ENCODE data around the gene GPR15. TPM values are rescaled to one million over a fixed set of nuclear protein-coding genes. Genes with fewer than 3 reads are reported as not detected.

The GPR15 gene
- total RNA-seq, 5 donors from 2014 or later (not counting 1 experiment from before 2014, with no cell fraction given): 5.7 to 69.9 (median 24.7) TPM

- ATAC-seq (replicated peaks in 1 of 4): peak in 1 of 4 experiments; percentile 11
- H3K27ac ChIP-seq (ENCODE audit: low read length): peak overlapping the region; percentile 94
Observed at GRCh38 chr3:98567666-98568270, 36.0 kb downstream of the GPR15 start.

DNA sequence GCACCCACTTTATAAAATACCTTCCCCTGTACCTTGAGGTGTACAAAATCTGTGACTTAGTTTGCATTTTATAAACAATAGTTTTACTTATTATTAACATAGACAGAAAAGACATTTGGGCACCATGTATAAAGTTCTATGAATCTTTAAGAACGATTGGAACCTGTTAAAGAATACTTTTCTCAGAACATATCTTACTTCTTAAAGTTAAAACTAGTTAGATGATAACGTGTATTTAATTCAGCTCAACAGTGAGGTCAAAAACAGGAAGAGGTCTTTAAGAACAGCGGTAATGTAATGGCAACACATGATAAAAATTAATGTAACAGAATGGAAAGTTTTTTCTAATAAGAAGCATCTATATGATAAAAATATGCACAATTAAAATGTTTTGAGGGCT, 36.6 kb downstream of the GPR15 start:
- no peaks in the 10 kb centered on the region for H3K27me3 ChIP-seq (replicated peaks in 1 of 2; ENCODE audit: control insufficient read depth in 2 of 2, extremely low read depth in 1 of 2, insufficient read depth in 2 of 2, low read length in 1 of 2)
- WGBS (ENCODE audit: insufficient coverage): no CpG with 5 or more reads among the region's 3 CpGs
- CTCF ChIA-PET: no interaction called here
- Mint-ChIP-seq H3K36me3 (no peaks in the 10 kb centered on the region), H3K4me1 (peaks cover 48 to 73% (median 63%) of the 10 kb centered on the region in 3 donors), H3K27me3 (no peaks in the 10 kb centered on the region), H3K9me3 (no peaks in the 10 kb centered on the region), H3K27ac (peak overlapping the region; percentile 89 to 94), H3K4me3 (peak overlapping the region in 1 of 3 donors; percentile 4)
- H3K4me1 ChIP-seq (ENCODE audit: control insufficient read depth in 1 of 2, extremely low read depth in 1 of 2, insufficient read depth in 2 of 2, low read length in 2 of 2): peaks cover 15 to 26% of the 10 kb centered on the region in 2 experiments
- H3K4me3 ChIP-seq (ENCODE audit: control insufficient read depth in 1 of 2, extremely low read depth in 1 of 2, low read length in 1 of 2): no peak overlapping the region
- H3K36me3 ChIP-seq (ENCODE audit: control insufficient read depth in 2 of 2, extremely low read depth in 1 of 2, insufficient read depth in 1 of 2, low read length in 1 of 2): no peaks in the 10 kb centered on the region
- H3K27ac ChIP-seq (ENCODE audit: low read length): peak overlapping the region; percentile 94
- no peak for DNase-seq
- POLR2A ChIA-PET: no interaction called here
- ATAC-seq (replicated peaks in 1 of 4): no peak
- no peaks in the 10 kb centered on the region for H3K9me3 ChIP-seq

More at GRCh38 chr3:98567666-98568270, 36.0 kb downstream of the GPR15 start:
- CTCF ChIA-PET: no interaction called here
- peaks cover 50 to 73% (median 63%) of the 10 kb centered on the region in 3 donors for H3K4me1 Mint-ChIP-seq
- H3K4me1 ChIP-seq (ENCODE audit: control insufficient read depth in 1 of 2, extremely low read depth in 1 of 2, insufficient read depth in 2 of 2, low read length in 2 of 2): peaks cover 15 to 31% of the 10 kb centered on the region in 2 experiments
- POLR2A ChIA-PET: no interaction called here
- H3K36me3 ChIP-seq (ENCODE audit: control insufficient read depth in 2 of 2, extremely low read depth in 1 of 2, insufficient read depth in 1 of 2, low read length in 1 of 2): no peaks in the 10 kb centered on the region
- no peak overlapping the region for H3K4me3 Mint-ChIP-seq
- peak overlapping the region; percentile 89 to 94 for H3K27ac Mint-ChIP-seq
- H3K36me3 Mint-ChIP-seq: no peaks in the 10 kb centered on the region
- WGBS (ENCODE audit: insufficient coverage): no CpG with 5 or more reads among the region's 2 CpGs
- no peaks in the 10 kb centered on the region for H3K27me3 Mint-ChIP-seq
- H3K9me3 ChIP-seq: no peaks in the 10 kb centered on the region
- peak in 1 of 35 experiments; percentile 45 for DNase-seq
- no peak overlapping the region for H3K4me3 ChIP-seq (ENCODE audit: control insufficient read depth in 1 of 2, extremely low read depth in 1 of 2, low read length in 1 of 2)
- H3K9me3 Mint-ChIP-seq: no peaks in the 10 kb centered on the region
- no peaks in the 10 kb centered on the region for H3K27me3 ChIP-seq (replicated peaks in 1 of 2; ENCODE audit: control insufficient read depth in 2 of 2, extremely low read depth in 1 of 2, insufficient read depth in 2 of 2, low read length in 1 of 2)

DNA sequence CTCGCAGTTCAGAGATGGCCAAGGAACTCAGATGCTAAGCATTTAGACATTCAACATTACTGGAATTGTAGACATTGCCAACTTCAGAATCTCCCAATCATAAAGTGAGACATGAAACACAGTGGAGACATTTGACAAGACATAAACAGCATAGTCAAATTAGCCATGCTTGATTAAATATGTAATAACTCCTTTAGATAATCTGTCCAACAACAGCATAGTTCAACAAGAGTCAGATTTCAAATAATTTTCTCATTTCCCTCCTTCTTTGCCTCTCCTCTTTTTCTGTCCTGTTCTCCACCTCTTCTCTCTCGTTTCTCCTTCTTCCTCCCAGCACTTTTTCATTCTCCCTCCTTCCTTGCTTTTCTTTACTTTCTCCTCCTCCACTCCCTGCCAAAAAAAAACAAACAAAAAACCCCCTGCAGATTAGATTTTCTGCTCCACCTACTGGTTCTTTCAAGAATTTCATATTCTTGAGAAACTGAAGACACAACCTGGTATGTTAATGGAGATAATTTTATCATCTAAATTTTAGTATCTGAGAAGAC, 41.5 kb downstream of the GPR15 start:
- peak overlapping the region; percentile 59 to 81 for H3K27ac Mint-ChIP-seq
- no peaks in the 10 kb centered on the region for H3K9me3 Mint-ChIP-seq
- Histone ChIP-seq H3K27ac (ENCODE audit: low read length) (no peak overlapping the region), H3K36me3 (ENCODE audit: control insufficient read depth in 2 of 2, extremely low read depth in 1 of 2, insufficient read depth in 1 of 2, low read length in 1 of 2) (peaks cover 3 to 7% of the 10 kb centered on the region in 2 donors), H3K4me1 (ENCODE audit: control insufficient read depth in 1 of 2, extremely low read depth in 1 of 2, insufficient read depth in 2 of 2, low read length in 2 of 2) (no peaks in the 10 kb centered on the region), H3K9me3 (no peaks in the 10 kb centered on the region), H3K27me3 (replicated peaks in 1 of 2; ENCODE audit: control insufficient read depth in 2 of 2, extremely low read depth in 1 of 2, insufficient read depth in 2 of 2, low read length in 1 of 2) (no peaks in the 10 kb centered on the region), H3K4me3 (ENCODE audit: control insufficient read depth in 1 of 2, extremely low read depth in 1 of 2, low read length in 1 of 2) (no peak overlapping the region)
- ATAC-seq (replicated peaks in 1 of 4) (peak in 3 of 4 experiments; percentile 36 to 43 (median 41)), DNase-seq (peak in 1 of 35 experiments; percentile 62)
- H3K4me3 Mint-ChIP-seq: peak overlapping the region in 1 of 3 donors; percentile 11
- POLR2A ChIA-PET: interaction anchor here in 1 of 2 donors (0.6 to 0.8 kb wide), 3 partner anchors 10 to 22 kb away, joined by 3 to 4 read pairs (median 3); no protein-coding TSS in a partner anchor
- peaks cover 20% of the 10 kb centered on the region for H3K36me3 Mint-ChIP-seq
- WGBS (ENCODE audit: insufficient coverage): 10% methylated on average over 1 of the region's 2 CpGs
- no peaks in the 10 kb centered on the region for H3K27me3 Mint-ChIP-seq
- CTCF ChIA-PET: interaction anchor here (0.7 to 2.1 kb wide), 8 partner anchors 10 to 534 kb away, joined by 3 to 8 read pairs (median 6); partner anchors contain the start of gene CLDND1 (in 1 of the 2)
- H3K4me1 Mint-ChIP-seq: peaks cover 10 to 43% (median 24%) of the 10 kb centered on the region in 3 donors

DNA sequence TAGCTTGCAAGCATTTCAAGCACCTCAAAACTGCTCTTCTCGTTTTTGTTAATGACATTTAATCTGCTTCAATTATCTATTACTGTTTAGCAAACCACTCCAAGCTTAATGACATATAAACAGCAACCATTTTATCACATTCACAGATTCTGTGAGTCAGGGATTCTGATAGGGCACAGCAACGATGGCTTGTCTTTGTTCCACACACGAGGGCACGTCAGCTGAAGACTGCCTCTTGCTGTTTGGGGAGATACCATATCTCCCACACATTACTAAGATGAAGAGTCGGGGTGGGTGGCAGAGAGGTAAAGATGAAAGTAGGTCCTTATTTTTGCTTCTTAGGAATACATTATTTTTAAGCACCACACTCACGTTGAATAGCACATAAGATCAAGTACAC, 42.4 kb downstream of the GPR15 start:
- Mint-ChIP-seq H3K9me3 (no peaks in the 10 kb centered on the region), H3K4me3 (no peak overlapping the region), H3K4me1 (peaks cover 6 to 36% (median 17%) of the 10 kb centered on the region in 3 donors), H3K36me3 (peaks cover 28% of the 10 kb centered on the region), H3K27me3 (no peaks in the 10 kb centered on the region), H3K27ac (peak overlapping the region; percentile 29 to 40)
- ChIA-PET POLR2A (interaction anchor here in 1 of 2 donors (0.6 to 0.7 kb wide), 2 partner anchors 51 to 1002 kb away, joined by 3 to 6 read pairs; partner anchors contain the start of gene CLDND1), CTCF (interaction anchor here (0.7 to 1.0 kb wide), 6 partner anchors 11 to 535 kb away, joined by 3 to 5 read pairs (median 4); partner anchors contain the start of gene CLDND1 (in 1 of the 2))
- Histone ChIP-seq H3K9me3 (no peaks in the 10 kb centered on the region), H3K4me3 (ENCODE audit: control insufficient read depth in 1 of 2, extremely low read depth in 1 of 2, low read length in 1 of 2) (no peak overlapping the region), H3K36me3 (ENCODE audit: control insufficient read depth in 2 of 2, extremely low read depth in 1 of 2, insufficient read depth in 1 of 2, low read length in 1 of 2) (peaks cover 3 to 8% of the 10 kb centered on the region in 2 donors), H3K27ac (ENCODE audit: low read length) (no peak overlapping the region), H3K4me1 (ENCODE audit: control insufficient read depth in 1 of 2, extremely low read depth in 1 of 2, insufficient read depth in 2 of 2, low read length in 2 of 2) (no peaks in the 10 kb centered on the region), H3K27me3 (replicated peaks in 1 of 2; ENCODE audit: control insufficient read depth in 2 of 2, extremely low read depth in 1 of 2, insufficient read depth in 2 of 2, low read length in 1 of 2) (no peaks in the 10 kb centered on the region)
- 71% methylated on average over 1 of the region's 6 CpGs for WGBS (ENCODE audit: insufficient coverage)
- ATAC-seq (replicated peaks in 1 of 4) (no peak), DNase-seq (no peak)

DNA sequence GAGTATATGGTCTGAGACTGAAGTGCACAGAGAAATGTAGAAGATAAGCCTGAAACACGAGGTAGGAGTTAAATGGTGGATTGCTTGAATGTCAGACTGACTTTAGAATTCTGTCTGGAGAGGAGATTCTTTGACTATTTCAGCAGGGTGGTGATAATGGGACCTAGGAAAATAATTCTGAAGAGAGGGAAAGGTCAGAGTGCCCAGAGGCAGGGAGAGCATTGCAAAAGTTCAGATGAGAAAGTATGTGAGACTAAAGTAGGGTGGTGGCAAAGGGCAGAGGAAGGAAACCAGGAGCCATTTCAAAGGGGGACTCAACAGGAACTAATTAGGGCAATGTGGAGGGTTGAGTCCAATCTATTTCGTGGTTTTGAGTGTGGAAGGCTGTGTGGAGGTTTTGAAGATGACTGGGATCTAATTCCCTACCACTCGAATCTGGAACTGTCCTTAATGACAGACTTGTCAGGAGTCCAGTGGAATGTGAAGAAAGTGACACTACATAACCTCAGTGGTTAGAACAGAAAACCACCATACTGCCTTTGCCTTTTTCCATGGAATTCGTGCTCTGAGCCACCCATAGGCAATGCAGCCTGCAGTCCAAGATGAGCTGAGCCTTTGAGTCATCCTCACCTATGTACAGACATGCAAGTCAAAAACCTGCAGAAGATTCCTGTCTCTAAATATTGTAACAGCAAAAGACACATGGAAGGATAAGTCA, 45.6 kb downstream of the GPR15 start:
- H3K9me3 ChIP-seq: no peaks in the 10 kb centered on the region
- no peaks in the 10 kb centered on the region for H3K4me1 ChIP-seq (ENCODE audit: control insufficient read depth in 1 of 2, extremely low read depth in 1 of 2, insufficient read depth in 2 of 2, low read length in 2 of 2)
- DNase-seq (no peak), ATAC-seq (replicated peaks in 1 of 4) (no peak)
- Mint-ChIP-seq H3K27me3 (no peaks in the 10 kb centered on the region), H3K4me3 (no peak overlapping the region), H3K9me3 (no peaks in the 10 kb centered on the region), H3K4me1 (peaks cover 6 to 28% (median 21%) of the 10 kb centered on the region in 3 donors), H3K36me3 (peaks cover 39% of the 10 kb centered on the region), H3K27ac (peak overlapping the region; percentile 64 to 74)
- H3K36me3 ChIP-seq (ENCODE audit: control insufficient read depth in 2 of 2, extremely low read depth in 1 of 2, insufficient read depth in 1 of 2, low read length in 1 of 2): peaks cover 3 to 21% of the 10 kb centered on the region in 2 donors
- H3K4me3 ChIP-seq (ENCODE audit: control insufficient read depth in 1 of 2, extremely low read depth in 1 of 2, low read length in 1 of 2): no peak overlapping the region
- no peak overlapping the region for H3K27ac ChIP-seq (ENCODE audit: low read length)
- ChIA-PET POLR2A (no interaction called here), CTCF (no interaction called here)
- no peaks in the 10 kb centered on the region for H3K27me3 ChIP-seq (replicated peaks in 1 of 2; ENCODE audit: control insufficient read depth in 2 of 2, extremely low read depth in 1 of 2, insufficient read depth in 2 of 2, low read length in 1 of 2)
- WGBS (ENCODE audit: insufficient coverage): 85% methylated on average over 2 of the region's 4 CpGs
